Right ventricle myocardium superior (tissue), 1 donor: ENCODE measurements around the gene C1QTNF8. TPM values are rescaled to one million over a fixed set of nuclear protein-coding genes. Genes with fewer than 3 reads are reported as not detected.

Experiments used
- ATAC-seq: fragments of 200-7000 bp; cut with Tn5 transposase; one replicate; pipeline ENCODE4 v1.9.1; 2020; ENCODE audit warnings: mild to moderate bottlenecking; ENCODE audit not compliant: poor library complexity
- DNase-seq: peaks from one replicate; pipeline ENCODE4 v3.0.0-alpha.2; 2020
- intact Hi-C: fragments of 100-400 bp; cut with DNase I; formaldehyde crosslinking; loops from one replicate; pipeline ENCODE4 v1.11.2; 2022
- total RNA-seq: library from RNA; stranded (reverse); fragmentation: NEBNext Ultra II Directional; extraction: Animal tissue kit (Norgen Biotek cat#: 25700); gene quantifications from one replicate; pipeline ENCODE4 v1.2.1, GENCODE V29; 2021
- donor health status: DM: no; HTN: yes; CAD: no; lungs with severe emphysema.

Gene C1QTNF8
- total RNA-seq, 1 donor from 2014 or later = 0.13 TPM

DNA sequence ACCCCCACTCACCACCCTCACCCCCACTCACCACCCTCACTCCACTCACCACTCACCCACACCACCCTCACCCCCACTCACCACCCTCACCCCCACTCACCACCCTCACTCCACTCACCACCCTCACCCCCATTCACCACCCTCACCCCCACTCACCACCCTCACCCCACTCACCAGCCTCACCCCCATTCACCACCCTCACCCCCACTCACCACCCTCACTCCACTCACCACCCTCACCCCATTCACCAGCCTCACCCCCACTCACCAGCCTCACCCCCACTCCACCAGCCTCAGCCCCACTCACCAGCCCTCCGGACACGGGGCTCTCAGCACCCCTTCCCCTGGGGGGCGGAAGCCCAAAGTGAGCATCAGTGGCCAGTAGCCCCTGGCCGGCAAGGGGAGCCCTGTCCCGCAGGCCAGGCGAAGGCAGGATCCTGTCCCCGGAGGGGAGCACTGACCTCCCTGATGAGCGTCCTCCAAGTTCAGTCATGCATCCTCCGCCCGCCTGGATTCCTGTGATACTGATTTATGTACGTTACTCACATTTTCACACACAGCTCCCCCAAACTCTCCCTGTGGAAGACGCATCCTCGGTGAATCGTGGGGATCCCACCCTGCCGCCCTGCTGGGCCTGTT lies 18.0 kb upstream of the C1QTNF8 start:
- DNase-seq (no peak), ATAC-seq (no peak)
- intact Hi-C loops = no loop called here

DNA sequence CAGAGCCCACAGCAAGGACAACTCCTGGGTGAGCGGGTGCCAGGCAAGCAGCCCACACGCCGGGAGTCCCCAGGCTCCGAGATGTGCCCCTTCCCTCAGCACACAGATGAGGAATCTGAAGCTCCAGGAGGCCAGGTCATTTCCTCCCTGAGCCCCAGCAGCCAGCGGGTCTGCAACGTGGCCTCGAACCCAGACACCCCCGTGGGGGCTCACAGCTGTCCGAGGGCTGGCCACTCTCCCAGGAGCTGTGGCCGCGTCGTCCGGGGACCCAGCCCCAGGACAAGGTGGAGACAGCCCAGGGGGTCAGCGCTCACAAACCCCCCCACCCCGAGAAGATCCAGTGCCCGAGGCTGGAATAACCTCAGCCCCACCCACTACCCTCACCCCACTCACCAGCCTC lies 17.4 kb upstream of the C1QTNF8 start:
- DNase-seq (no peak), ATAC-seq (no peak)
- intact Hi-C loops = no loop called here

DNA sequence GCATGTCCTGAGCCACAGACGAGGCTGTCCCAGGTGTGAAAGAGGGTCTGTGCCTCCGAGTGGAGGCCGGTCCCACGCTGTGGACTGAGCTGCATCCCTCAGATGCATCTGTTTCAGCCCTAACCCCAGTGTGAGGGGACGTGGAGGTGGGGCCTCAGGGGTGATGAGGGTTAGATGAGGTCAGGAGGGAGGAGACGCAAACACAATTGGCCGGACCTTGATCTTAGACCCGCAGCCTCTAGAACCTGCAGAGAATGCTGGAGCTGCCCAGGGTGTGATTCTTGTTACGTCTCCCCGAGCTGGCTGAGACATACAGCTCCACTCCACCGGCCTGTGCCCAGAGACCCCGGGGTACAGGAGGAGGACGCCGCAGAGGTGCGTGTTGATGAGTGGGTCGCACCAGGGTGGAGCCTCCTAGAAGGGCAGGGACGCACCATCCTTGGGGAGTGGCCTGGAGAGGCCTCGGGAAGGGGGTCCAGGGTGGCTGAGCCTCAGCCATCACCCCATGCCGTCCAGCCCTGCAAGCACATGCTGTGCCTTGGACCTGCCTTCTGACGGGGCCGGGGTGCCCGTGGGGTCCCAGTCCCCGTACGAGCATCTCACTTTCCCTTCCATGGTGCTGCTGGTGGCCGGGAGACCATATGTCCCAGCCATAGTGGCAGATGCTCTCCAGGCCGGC lies 16.6 kb upstream of the C1QTNF8 start:
- DNase-seq = no peak
- intact Hi-C loops = no loop called here

DNA sequence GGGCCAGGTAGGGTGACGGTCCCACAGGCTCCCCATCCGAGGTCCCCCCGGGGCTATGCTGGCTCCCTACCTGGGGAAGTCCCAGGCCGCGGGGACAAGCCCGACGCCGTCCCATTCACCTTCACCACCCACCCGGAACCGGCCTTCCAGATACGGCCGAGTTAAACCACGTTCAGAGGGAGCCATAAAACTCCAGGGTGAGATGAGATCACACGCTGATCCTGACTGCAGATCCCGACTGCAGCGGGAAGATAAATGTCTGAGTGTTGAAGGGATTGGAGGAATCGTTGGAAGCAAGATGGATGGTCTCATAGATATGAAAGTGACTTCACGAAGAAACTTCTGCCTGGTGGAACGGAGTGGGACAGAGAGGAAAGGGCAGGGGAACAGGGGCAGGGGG lies 13.6 kb upstream of the C1QTNF8 start:
- intact Hi-C loops = no loop called here
- no peak for ATAC-seq
- no peak for DNase-seq

More for the DNA sequence above, 16.6 kb upstream of the C1QTNF8 start:
- ATAC-seq = no peak

DNA sequence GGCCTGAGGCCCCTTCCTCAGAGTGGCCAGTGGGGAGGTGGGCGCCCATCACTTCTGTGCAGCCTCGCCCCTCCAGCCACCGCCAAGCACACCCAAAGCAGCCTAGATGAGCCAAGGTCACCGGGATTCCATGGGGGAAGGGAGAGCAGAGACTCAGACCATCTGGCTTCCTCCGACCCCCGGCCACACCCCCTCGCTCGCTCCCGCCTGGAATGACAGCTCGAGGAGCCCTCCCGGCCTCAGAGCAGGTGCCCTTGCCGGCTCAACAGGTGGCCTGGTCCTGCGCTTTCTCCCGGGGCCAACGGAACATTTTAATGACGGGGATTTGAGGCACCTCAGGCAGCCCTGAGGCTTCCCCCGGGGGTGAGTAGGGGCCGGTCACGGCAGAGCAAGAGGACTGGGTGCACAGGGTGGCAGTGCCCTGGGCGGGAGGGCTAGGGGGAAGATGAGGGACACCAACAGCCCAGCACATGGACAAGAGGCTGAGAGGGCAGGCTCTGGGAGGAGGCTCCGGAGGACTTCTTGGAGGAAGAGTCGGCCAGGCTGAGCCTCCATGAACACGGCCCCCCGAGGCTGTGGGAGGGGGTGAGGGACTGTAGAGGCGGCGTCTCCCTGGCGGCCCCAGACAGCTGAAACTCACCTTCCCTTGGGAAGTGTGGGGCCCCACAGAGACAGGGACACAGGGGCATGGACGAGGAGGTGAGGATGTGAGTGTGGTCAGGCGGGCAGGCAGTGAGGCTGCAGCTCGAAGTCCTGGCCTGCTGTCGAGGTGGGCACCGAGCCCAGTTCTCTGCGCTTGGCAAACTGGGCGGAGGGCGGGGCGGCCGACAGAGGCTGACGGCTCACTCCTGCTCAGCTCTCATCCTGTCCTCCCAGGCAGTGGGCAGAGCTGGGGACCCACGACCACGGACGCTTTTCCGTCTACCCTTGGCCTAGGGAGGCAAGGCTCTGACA lies 12.5 kb upstream of the C1QTNF8 start:
- intact Hi-C loops = no loop called here
- peak; percentile 65 for DNase-seq
- peak; percentile 51 for ATAC-seq

DNA sequence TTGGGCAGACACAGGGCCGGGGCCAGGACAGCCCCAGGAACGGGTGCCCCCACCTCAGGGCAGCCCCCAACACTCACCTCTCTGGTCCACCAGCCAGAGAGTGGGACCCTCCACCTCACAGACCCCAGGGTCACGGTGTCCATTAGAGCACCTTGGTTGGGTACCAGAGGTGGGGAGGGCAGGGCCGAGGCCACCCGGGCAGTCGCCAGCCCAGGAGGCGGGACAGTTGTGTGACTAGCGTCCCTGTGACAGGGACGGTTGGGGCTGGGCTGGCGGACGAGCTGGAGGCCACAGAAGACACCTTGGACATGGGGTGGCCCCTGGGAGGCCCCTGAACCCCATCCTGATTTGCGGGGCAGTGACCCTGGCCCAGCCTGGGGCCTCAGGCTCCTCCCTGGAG lies 11.7 kb upstream of the C1QTNF8 start:
- ATAC-seq (no peak), DNase-seq (no peak)
- intact Hi-C loops = loop anchor here (2.0 kb wide), 1 partner anchor 87 kb away; no protein-coding TSS in a partner anchor

DNA sequence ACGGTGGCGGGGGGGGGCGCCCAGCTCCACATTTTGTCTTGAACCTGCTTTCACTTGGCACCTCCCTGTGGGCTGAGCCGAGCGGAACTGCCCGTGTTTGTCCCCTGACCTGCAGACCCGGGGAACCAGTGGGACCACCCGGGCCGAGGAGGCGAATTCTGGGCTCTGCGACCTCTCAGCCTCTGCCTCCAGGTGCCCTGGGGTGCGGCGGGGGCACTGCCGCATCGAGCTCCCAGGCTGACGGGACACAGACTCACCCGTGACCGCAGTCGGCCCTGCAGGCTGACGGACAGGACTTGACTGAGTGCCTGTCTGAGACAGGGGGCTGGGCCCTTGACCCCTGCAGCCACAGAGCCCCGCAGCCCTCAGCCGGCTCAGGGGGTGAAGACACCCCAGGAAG lies 11.1 kb upstream of the C1QTNF8 start:
- intact Hi-C loops = loop anchor here (2.0 kb wide), 1 partner anchor 88 kb away; no protein-coding TSS in a partner anchor
- ATAC-seq = no peak

DNA sequence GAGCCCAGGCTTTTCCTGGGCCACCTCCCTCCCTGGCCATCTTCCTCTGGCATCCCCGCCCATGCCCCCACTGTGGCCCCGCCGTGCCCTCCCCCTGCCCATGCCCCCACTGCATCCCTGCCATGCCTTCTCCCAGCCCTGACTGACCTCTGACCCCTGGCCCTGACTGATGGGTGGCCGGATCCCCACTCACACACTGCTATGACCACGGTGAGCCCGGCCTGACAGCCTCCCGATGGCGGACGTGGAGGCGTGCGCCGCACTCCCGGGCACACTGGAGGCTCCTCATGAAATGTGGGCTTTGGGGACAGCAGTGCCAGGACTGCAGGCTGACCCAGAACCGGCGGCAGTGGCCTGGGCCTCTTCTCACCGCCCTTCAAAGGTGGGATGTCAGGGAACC lies 10.6 kb upstream of the C1QTNF8 start:
- DNase-seq = no peak
- intact Hi-C loops = loop anchor here (2.0 kb wide), 1 partner anchor 88 kb away; no protein-coding TSS in a partner anchor
- no peak for ATAC-seq

More for the DNA sequence above, 11.1 kb upstream of the C1QTNF8 start:
- no peak for DNase-seq

DNA sequence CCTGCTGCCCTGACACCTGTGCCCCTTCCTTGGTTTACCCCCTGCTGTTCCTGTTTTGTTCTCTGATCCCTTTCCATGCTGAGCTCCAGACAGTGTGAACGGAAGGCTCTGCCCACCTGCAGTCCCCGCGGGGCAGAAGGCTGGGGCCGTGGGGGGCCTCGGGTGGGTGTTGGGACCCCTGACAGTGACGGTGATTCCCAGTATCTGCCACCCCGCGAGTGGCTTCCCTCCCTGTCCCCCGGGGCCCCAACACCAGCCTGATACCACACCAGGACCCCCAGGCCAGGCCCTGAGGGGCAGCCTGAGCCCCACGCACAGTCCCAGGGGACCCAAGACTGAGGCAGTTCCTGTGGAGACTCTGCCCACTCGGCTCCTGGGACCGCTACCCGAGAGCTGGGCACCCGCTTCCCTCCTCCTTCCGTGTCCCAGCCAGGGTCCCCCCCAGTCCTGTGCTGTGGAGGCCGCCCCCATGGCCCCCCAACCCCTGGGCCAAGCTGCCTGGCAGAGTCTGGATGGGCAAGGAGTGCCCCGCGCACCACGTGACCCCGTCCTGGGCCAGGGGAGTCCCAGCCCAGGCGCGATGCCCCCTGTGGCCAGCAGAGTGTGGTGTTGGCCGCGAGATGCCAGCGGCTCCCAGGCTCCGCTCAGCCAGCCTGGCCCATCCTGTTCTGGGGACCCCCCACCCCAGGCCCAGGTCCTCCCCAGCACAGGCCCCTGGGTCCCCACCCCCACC lies 10.0 kb upstream of the C1QTNF8 start:
- DNase-seq = peak; percentile 68

DNA sequence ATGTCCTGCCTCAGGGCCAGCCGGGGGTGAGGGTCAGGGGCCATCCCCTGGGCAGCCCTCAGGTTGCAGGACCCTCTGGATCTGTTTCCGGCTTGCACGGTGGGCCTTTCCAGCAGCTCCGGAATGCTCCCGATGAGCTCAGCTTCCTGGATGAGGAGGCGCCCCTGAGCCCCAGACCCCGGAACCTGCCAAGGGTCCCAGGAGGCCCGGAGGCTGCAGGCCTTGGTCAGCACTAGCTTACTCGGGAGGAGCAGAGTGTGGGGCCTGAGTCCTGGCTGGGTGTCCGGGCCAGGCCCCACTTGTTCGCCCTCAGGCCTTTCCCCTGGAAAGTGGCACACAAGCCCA lies 7.6 kb upstream of the C1QTNF8 start:
- intact Hi-C loops = no loop called here
- ATAC-seq = no peak

More for the DNA sequence above, 10.0 kb upstream of the C1QTNF8 start:
- intact Hi-C loops = loop anchor here (2.0 kb wide), 1 partner anchor 89 kb away; no protein-coding TSS in a partner anchor
- peak; percentile 76 for ATAC-seq

DNA sequence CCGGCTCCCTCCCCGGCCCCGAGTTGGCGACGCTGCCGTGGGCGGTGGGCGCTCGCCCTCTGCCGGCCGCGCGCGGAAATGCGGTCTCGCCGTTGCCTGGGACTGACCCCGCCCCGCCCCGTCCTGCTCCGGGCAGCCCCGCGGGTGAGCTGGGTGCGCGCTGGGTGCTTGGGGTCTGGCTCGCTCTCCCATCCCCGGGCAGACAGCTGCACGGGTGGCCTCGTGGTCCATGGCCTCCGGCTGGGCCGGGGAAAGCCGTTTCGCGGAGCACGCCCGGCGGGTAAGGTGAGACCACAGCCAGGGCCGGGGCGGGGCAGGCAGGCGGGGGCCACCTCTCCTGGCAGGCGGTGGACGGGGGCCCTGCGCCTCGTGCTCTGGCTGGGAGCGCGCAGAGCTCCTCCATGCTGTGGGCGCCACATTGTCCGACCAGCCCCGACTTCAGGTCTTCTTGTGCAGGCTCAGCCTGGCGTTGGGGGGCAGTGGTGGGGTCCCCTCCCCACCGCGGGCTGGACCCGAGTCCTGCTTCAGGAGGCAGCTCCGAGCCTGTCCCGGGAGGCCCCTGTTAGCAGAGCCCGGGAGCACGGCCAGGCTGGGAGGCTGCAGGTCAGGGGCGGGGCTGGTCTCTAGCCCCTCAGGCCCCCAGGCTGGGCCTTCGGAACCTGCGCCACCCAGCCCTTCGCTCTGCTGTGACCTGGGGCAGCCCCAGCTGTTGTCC lies 7.0 kb upstream of the C1QTNF8 start:
- DNase-seq = peak; percentile 76
- intact Hi-C loops = no loop called here
- ATAC-seq = peak; percentile 54

More for the DNA sequence above, 7.6 kb upstream of the C1QTNF8 start:
- no peak for DNase-seq

DNA sequence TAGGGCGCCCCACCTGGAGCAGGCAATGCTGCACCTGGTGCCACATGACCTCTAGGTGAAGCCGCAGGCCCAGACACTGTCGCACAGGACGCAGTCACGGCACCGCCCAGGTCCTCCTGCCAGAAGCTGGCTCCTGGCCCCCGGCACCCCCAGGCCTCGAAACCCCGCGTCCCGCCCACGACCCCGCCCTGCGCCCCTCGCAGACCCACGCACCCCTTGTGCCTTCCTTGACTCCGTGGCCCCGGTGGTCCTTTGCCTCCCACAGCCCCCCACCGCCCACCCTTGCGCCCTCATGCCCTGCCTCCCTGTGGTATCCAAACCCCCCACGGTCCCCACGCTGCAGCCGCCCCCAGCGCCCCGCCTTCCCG lies 6.3 kb upstream of the C1QTNF8 start:
- DNase-seq = no peak
- no peak for ATAC-seq
- intact Hi-C loops = no loop called here

DNA sequence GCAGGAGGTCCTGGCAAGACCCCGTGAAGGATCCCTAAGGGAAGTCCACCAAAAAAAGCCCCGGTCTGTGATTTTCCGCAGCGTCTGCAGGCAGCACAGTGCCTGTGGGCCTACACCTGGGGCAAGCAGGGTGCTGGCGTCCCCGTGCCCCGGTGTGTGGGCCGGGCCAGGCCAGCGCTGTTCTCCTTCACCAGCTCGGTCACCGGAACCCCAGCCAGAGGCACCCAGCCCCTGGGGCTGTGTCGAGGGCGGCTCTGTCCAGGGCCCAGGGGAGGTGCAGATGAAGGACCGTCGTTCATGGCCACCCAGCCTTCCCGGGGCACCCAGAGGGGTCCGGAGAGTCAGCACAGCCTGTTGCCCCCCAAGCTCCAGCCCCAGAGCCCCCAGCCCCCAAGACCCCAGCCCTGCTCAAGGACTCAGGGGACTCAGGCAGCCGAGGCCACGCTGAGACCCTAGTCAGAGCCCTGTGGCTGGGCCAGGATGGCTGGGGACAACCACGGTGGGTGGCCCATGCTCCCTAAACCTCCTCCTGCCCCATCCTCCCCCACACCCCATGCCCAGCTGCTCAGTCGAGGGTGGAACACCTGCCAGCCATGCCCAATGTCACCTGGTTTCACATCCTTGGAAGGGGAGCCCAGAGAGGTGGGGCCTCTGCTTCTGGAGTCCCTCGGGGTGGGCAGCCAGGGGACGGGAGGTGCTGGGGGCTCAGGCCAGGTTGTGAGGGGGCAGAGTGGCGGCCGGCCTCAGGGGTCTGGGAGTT lies 5.7 kb upstream of the C1QTNF8 start:
- intact Hi-C loops = no loop called here

DNA sequence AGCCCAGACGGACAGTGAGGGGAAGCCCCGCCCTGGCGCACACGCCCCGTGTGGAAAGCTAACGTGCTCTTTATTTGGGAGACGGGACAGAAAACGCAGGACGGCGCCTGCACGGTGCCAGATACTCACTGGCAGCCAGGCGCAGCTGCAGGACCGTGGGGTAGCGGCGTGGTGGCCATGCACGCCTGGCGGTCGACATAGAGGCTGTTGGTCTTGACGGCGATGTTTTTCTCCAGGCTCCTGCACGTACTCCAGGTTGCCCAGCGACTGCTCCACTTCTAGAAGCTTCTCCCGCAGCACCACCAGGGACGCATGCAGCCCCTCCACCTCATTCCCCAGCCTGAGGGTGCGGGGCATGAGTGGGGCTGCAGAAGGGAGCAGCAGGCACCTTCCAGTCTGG lies 5.1 kb upstream of the C1QTNF8 start:
- intact Hi-C loops = no loop called here
- DNase-seq (no peak), ATAC-seq (no peak)

More for the DNA sequence above, 5.7 kb upstream of the C1QTNF8 start:
- DNase-seq (no peak), ATAC-seq (no peak)

DNA sequence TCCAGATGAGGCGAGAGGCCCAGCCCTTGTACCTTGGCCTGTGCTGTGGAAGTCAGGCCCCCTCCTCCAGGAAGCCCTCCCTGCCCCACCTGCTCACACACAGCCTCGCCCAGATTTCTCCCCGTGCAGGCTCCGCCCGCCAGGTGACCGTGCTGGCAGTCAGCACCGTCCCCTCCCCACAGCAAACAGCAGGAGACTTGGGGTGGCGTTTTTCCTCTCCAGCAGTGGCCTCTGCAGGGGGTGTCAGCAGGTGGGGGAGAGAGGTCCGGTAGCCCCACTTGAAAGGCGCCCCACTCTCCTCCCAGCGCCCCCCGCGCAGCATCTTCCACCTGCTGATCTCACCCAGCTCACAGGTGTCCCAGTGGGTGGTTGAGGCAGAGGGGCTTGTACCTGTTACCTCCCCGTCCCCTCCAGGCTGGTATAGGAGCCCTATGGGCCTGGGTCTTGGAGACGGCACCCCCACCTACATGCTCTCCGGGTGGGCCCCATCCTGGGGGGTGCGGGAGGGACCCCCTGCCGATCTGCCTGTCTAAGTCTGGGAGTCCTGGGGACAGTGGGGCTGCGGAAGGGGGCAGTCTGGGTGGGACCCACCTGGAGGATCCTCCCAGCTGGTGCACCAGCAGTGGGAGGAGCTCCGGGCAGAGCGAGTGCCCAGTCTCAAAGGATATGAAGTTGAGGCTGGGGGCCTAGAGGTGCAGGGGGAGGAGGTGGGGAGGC lies 4.2 kb upstream of the C1QTNF8 start:
- intact Hi-C loops = no loop called here
- DNase-seq (no peak), ATAC-seq (no peak)

DNA sequence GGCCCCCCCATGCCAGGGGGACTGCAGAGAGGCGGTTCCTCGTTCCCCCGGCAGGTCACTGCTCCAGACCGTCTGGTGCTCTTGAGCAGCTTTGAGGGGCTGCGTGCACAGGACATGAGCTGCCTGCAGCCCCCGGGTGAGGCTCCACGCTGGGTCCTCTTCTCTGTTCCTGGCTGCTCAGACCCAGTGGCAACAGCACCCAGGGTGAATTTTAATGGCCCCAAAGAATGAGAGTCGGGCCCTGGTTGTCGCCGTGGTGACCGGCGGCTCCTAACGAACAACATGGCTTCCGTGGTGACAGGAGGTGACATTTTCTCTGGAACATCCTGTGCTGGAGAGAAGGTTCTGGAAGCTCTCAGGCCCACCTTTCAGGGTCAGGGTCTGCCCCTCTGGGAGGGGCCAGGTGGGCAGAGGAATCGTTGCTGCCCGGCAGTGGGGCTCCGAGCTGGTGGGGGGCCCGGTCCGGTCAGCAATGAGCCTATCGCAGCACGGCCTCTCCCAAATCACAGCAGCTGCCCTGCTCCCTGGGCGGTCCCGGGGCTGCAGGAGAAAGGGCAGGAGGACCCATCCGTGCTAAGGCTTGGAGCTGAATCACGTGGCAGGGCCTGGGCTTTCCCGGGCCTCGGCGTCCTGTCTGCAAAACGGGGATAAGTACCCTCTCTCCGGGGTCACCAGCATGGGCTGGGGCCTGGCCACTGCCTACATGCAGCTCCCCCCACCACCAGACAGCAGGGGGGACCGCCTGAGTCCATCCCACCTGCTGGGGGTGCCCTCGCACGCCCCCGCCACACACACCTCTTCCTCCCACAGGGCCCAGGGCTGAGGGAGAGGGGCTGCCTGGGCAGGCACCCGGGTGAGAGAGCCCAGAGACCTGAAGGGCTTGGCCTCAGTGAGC lies 3.4 kb upstream of the C1QTNF8 start:
- no peak for DNase-seq
- ATAC-seq = no peak
- intact Hi-C loops = no loop called here
